ENCODE measurements around the gene SLC25A22. TPM values are rescaled to one million over a fixed set of nuclear protein-coding genes. Genes with fewer than 3 reads are reported as not detected.

The SLC25A22 gene
- total and polyA plus RNA-seq, 9 of the 15 experiments (the other 6 are each of a cell fraction or from before 2014, with no cell fraction given): 0.41 to 55.4 (median 11.4) TPM

GRCh38 chr11:819943-820649 lies 22.0 kb upstream of the SLC25A22 start (continued):
- TF ChIP-seq CHD4 (IDR thresholded peaks at IDR 0.05; ENCODE audit: insufficient read depth, insufficient replicate concordance, low read depth, low read length, poor library complexity, severe bottlenecking) (no peak), ZNF696 (CRISPR knock-in tag; conservative IDR thresholded peaks at IDR 0.05) (no peak), SIRT6 (IDR thresholded peaks at IDR 0.05; ENCODE audit: low read depth, low read length) (no peak), LEF1 (IDR thresholded peaks at IDR 0.05) (no peak), JUNB (CRISPR knock-in tag; conservative IDR thresholded peaks at IDR 0.05) (no peak), ZNF766 (CRISPR knock-in tag; conservative IDR thresholded peaks at IDR 0.05) (no peak), RBM25 (IDR thresholded peaks at IDR 0.05; ENCODE audit: low read depth, low read length, severe bottlenecking) (no peak), STAT5A (IDR thresholded peaks at IDR 0.05; ENCODE audit: borderline replicate concordance, low read length) (no peak), SNRNP70 (optimal IDR thresholded peaks at IDR 0.05; ENCODE audit: low read depth, low read length) (no peak), ZNF407 (IDR thresholded peaks at IDR 0.05; ENCODE audit: low read depth) (no peak), HOXB6 (CRISPR knock-in tag; IDR thresholded peaks at IDR 0.05; ENCODE audit: borderline replicate concordance) (no peak), SP2 (IDR thresholded peaks at IDR 0.05; ENCODE audit: extremely low read depth, low read depth, low read length, poor library complexity, severe bottlenecking) (no peak), BCLAF1 (IDR thresholded peaks at IDR 0.05; ENCODE audit: borderline replicate concordance in 1 of 2, control insufficient read depth in 1 of 2, low read depth in 2 of 2, low read length in 1 of 2) (no peak), SRSF3 (IDR thresholded peaks at IDR 0.05; ENCODE audit: insufficient read depth, low read length) (0 out of 2 replicates have a peak, but pooled peaks have one; percentile 42), HMGN3 (IDR thresholded peaks at IDR 0.05; ENCODE audit: borderline replicate concordance, extremely low read depth, insufficient read length, low read depth, low read length) (peak; percentile 35), EP400 (IDR thresholded peaks at IDR 0.05) (no peak)

Data from K562 (cell line).